WTC11 (cell line): Measurements from ENCODE around the gene TARDBP.

ENCODE experiments used
- ELF4 ChIP-seq: sonication (generic); formaldehyde crosslinking; IDR thresholded peaks from 2 replicates; pipeline ENCODE4 v1.8.1; 2022; ENCODE audit warnings: low read depth, mild to moderate bottlenecking, moderate library complexity, missing genetic modification reagents
- FOXK1 ChIP-seq: sonication (generic); formaldehyde crosslinking; IDR thresholded peaks from 2 replicates; pipeline ENCODE4 v1.8.0; 2022; ENCODE audit warnings: mild to moderate bottlenecking, moderate library complexity, missing genetic modification reagents
- JUN ChIP-seq: sonication (generic); formaldehyde crosslinking; IDR thresholded peaks from 2 replicates; pipeline ENCODE4 v1.8.0; 2023; ENCODE audit warnings: mild to moderate bottlenecking, missing genetic modification reagents
- MXD4 ChIP-seq: fragments of 250-450 bp; sonication (Bioruptor Pico); IDR thresholded peaks from 2 replicates; pipeline ENCODE4 v1.8.0; 2021; ENCODE audit warnings: mild to moderate bottlenecking, moderate library complexity, borderline replicate concordance
- OVOL2 ChIP-seq: fragments of 250-450 bp; sonication (Bioruptor Pico); IDR thresholded peaks from 2 replicates; pipeline ENCODE4 v1.9.0; 2021; ENCODE audit warnings: mild to moderate bottlenecking, borderline replicate concordance
- ZNF121 ChIP-seq: sonication (generic); formaldehyde crosslinking; IDR thresholded peaks from 2 replicates; pipeline ENCODE4 v1.8.0; 2023; ENCODE audit warnings: missing genetic modification reagents
- ZNF219 ChIP-seq: sonication (generic); formaldehyde crosslinking; IDR thresholded peaks from 2 replicates; pipeline ENCODE4 v1.8.0; 2023; ENCODE audit warnings: missing genetic modification reagents, mild to moderate bottlenecking, borderline replicate concordance
- TF ChIP-seq, protein P1 (sequence below): fragments of 200-600 bp; IDR thresholded peaks from 2 replicates; pipeline ENCODE4 v1.8.0; 2022; ENCODE audit warnings: antibody characterized with exemption
- TF ChIP-seq, protein P2 (sequence below): sonication (generic); formaldehyde crosslinking; IDR thresholded peaks from 2 replicates; pipeline ENCODE4 v1.8.0; 2022; ENCODE audit warnings: mild to moderate bottlenecking, missing genetic modification reagents
- TF ChIP-seq, protein P3 (sequence below): sonication (generic); formaldehyde crosslinking; IDR thresholded peaks from 2 replicates; pipeline ENCODE4 v1.8.1; 2023; ENCODE audit warnings: mild to moderate bottlenecking, missing genetic modification reagents, moderate library complexity

DNA sequence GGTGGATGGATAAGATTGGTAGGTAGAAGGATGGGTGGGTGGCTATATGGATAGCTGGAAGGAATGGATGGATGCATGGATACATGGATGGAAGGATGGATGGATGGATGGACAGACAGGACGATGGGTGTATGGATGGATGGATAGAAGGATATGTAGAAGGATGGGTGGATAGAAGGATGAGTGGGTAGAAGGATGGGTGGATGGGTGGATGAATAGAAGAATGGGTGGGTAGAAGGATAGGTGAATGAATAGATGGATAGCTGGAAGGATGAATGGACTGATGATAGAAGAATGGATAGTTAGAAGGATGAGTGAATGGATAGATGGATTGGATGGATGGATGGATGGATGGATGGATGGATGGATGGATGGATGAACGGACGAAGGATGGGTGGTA, 29.6 kb downstream of the TARDBP start:
- TF ChIP-seq, protein P1, sequence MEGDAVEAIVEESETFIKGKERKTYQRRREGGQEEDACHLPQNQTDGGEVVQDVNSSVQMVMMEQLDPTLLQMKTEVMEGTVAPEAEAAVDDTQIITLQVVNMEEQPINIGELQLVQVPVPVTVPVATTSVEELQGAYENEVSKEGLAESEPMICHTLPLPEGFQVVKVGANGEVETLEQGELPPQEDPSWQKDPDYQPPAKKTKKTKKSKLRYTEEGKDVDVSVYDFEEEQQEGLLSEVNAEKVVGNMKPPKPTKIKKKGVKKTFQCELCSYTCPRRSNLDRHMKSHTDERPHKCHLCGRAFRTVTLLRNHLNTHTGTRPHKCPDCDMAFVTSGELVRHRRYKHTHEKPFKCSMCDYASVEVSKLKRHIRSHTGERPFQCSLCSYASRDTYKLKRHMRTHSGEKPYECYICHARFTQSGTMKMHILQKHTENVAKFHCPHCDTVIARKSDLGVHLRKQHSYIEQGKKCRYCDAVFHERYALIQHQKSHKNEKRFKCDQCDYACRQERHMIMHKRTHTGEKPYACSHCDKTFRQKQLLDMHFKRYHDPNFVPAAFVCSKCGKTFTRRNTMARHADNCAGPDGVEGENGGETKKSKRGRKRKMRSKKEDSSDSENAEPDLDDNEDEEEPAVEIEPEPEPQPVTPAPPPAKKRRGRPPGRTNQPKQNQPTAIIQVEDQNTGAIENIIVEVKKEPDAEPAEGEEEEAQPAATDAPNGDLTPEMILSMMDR: no peak
- TF ChIP-seq ELF4 (CRISPR knock-in tag) (no peak), ZNF121 (CRISPR knock-in tag) (no peak), JUN (CRISPR knock-in tag) (no peak), OVOL2 (CRISPR knock-in tag) (no peak), MXD4 (CRISPR knock-in tag) (no peak), ZNF219 (CRISPR knock-in tag) (no peak), FOXK1 (CRISPR knock-in tag) (no peak)
- TF ChIP-seq, protein P2, sequence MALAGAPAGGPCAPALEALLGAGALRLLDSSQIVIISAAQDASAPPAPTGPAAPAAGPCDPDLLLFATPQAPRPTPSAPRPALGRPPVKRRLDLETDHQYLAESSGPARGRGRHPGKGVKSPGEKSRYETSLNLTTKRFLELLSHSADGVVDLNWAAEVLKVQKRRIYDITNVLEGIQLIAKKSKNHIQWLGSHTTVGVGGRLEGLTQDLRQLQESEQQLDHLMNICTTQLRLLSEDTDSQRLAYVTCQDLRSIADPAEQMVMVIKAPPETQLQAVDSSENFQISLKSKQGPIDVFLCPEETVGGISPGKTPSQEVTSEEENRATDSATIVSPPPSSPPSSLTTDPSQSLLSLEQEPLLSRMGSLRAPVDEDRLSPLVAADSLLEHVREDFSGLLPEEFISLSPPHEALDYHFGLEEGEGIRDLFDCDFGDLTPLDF (CRISPR knock-in tag): no peak
- TF ChIP-seq, protein P3, sequence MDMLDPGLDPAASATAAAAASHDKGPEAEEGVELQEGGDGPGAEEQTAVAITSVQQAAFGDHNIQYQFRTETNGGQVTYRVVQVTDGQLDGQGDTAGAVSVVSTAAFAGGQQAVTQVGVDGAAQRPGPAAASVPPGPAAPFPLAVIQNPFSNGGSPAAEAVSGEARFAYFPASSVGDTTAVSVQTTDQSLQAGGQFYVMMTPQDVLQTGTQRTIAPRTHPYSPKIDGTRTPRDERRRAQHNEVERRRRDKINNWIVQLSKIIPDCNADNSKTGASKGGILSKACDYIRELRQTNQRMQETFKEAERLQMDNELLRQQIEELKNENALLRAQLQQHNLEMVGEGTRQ: no peak
